Esophagus squamous epithelium (tissue), 5 donors: ENCODE results near the gene PANX2. TPM values are rescaled to one million over a fixed set of nuclear protein-coding genes. Genes with fewer than 3 reads are reported as not detected.

ENCODE experiments used
- DNase-seq: peaks from one replicate; lab custom pipeline; 2025; lab: John Stamatoyannopoulos, UW
- H3K27ac ChIP-seq, 4 donors: fragments of 200-600 bp; sonication (generic); one replicate each; pipeline ENCODE4 v1.5.1; 2016 to 2019; ENCODE audit warnings: mild to moderate bottlenecking in 1 of 4
- H3K27me3 ChIP-seq, 4 donors: fragments of 200-600 bp; sonication (generic); 1 replicate in 3 of 4; 2 replicates in 1 of 4; pipeline versions ENCODE4 v1.5.1 to v1.6.0; 2017 to 2021; ENCODE audit warnings: antibody characterized with exemption in 1 of 4
- H3K36me3 ChIP-seq, 3 donors: fragments of 200-600 bp; sonication (generic); one replicate each; pipeline ENCODE4 v1.5.1; 2016 to 2019
- H3K4me1 ChIP-seq, 3 donors: fragments of 200-600 bp; sonication (generic); one replicate each; pipeline ENCODE4 v1.5.1; 2017 to 2019
- H3K4me3 ChIP-seq, 4 donors: fragments of 200-600 bp; sonication (generic); 1 replicate in 3 of 4; 2 replicates in 1 of 4; pipeline ENCODE4 v1.5.1; 2016 to 2019; ENCODE audit warnings: mild to moderate bottlenecking in 2 of 4, moderate library complexity in 1 of 4
- H3K9me3 ChIP-seq, 3 donors: fragments of 200-600 bp; sonication (generic); one replicate each; pipeline ENCODE4 v1.5.1; 2016 to 2019
- CTCF ChIP-seq, 6 experiments: fragments of 450-650 bp in 4 of 6; fragments of 200-600 bp in 2 of 6; sonication (generic) in 2 of 6; IDR thresholded peaks; one replicate each; pipeline ENCODE4 v1.5.1; 2016 to 2019; ENCODE audit warnings: antibody characterized with exemption in 6 of 6, mild to moderate bottlenecking in 4 of 6, moderate library complexity in 4 of 6
- POLR2A ChIP-seq, 4 donors: fragments of 450-650 bp; IDR thresholded peaks; one replicate each; pipeline ENCODE4 v1.6.1; 2017; ENCODE audit warnings: antibody characterized with exemption in 4 of 4, mild to moderate bottlenecking in 4 of 4, moderate library complexity in 3 of 4
- WGBS, 2 donors: methylation state at CpG; one replicate each; pipeline ENCODE4 v1.1.5; 2018; 5-methylcytosine and 5-hydroxymethylcytosine counted together
- intact Hi-C: fragments of 100-400 bp; cut with DNase I; formaldehyde crosslinking; loops from one replicate; pipeline ENCODE4 v1.15.0; 2022
- total RNA-seq, 4 donors: library from RNA; depleted of rRNA; stranded (reverse); fragments of >200 nt; gene quantifications; one replicate each; pipeline ENCODE4 v1.1.0, GENCODE V29; 2016
- donor health status: DM: yes; HTN: yes; CAD: no.

PANX2 gene
- total RNA-seq, 4 donors from 2014 or later, result 1.6 to 4.5 (median 3.4) TPM

GRCh38 chr22:50216055-50216683 lies 45.6 kb downstream of the PANX2 start:
- peaks cover 36 to 98% (median 57%) of the 10 kb centered on the region in 3 donors for H3K36me3 ChIP-seq
- no peak for DNase-seq
- H3K27ac ChIP-seq, result no peak overlapping the region
- H3K4me1 ChIP-seq, result peaks cover 0 to 11% (median 4%) of the 10 kb centered on the region in 3 donors
- intact Hi-C loops, result loop anchor here (10.0 kb wide), 1 partner anchor 291 kb away; no protein-coding TSS in a partner anchor
- H3K9me3 ChIP-seq, result no peaks in the 10 kb centered on the region
- no peaks in the 10 kb centered on the region for H3K27me3 ChIP-seq
- TF ChIP-seq POLR2A (IDR thresholded peaks at IDR 0.05) (no peak), CTCF (IDR thresholded peaks at IDR 0.05) (no peak)
- H3K4me3 ChIP-seq, result no peak overlapping the region
- 61 to 73% methylated on average over 2 to 3 of the region's 15 CpGs for WGBS, 2 donors

- intact Hi-C loops, result loop anchor here (10.0 kb wide), 1 partner anchor 292 kb away; no protein-coding TSS in a partner anchor
- TF ChIP-seq POLR2A (IDR thresholded peaks at IDR 0.05), result no peak
- TF ChIP-seq CTCF (IDR thresholded peaks at IDR 0.05), result no peak
- WGBS, 2 donors, result 89 to 96% methylated on average over 20 to 22 of the region's 57 CpGs
- Histone ChIP-seq H3K4me1 (peaks cover 0 to 11% (median 4%) of the 10 kb centered on the region in 3 donors), H3K9me3 (no peaks in the 10 kb centered on the region), H3K36me3 (peaks cover 41 to 98% (median 65%) of the 10 kb centered on the region in 3 donors), H3K27me3 (no peaks in the 10 kb centered on the region), H3K4me3 (no peak overlapping the region), H3K27ac (no peak overlapping the region)
- no peak for DNase-seq
Measured at GRCh38 chr22:50216684-50217520, 46.4 kb downstream of the PANX2 start.

GRCh38 chr22:50217543-50218152 lies 47.1 kb downstream of the PANX2 start:
- Histone ChIP-seq H3K27me3 (no peaks in the 10 kb centered on the region), H3K4me3 (no peak overlapping the region), H3K27ac (no peak overlapping the region), H3K4me1 (peaks cover 0 to 11% (median 4%) of the 10 kb centered on the region in 3 donors), H3K36me3 (peaks cover 49 to 98% (median 67%) of the 10 kb centered on the region in 3 donors), H3K9me3 (no peaks in the 10 kb centered on the region)
- intact Hi-C loops, result loop anchor here (10.0 kb wide), 1 partner anchor 293 kb away; no protein-coding TSS in a partner anchor
- TF ChIP-seq CTCF (IDR thresholded peaks at IDR 0.05) (no peak), POLR2A (IDR thresholded peaks at IDR 0.05) (no peak)
- WGBS, 2 donors, result 80 to 94% methylated on average over 2 to 3 of the region's 21 CpGs
- DNase-seq, result no peak

- TF ChIP-seq POLR2A (IDR thresholded peaks at IDR 0.05) (no peak), CTCF (IDR thresholded peaks at IDR 0.05) (no peak)
- Histone ChIP-seq H3K9me3 (no peaks in the 10 kb centered on the region), H3K36me3 (peaks cover 55 to 98% (median 66%) of the 10 kb centered on the region in 3 donors), H3K4me1 (peaks cover 0 to 11% (median 4%) of the 10 kb centered on the region in 3 donors), H3K27me3 (no peaks in the 10 kb centered on the region), H3K27ac (no peak overlapping the region), H3K4me3 (no peak overlapping the region)
- DNase-seq, result no peak
- WGBS, 2 donors, result 67 to 71% methylated on average over 1 to 14 of the region's 43 CpGs
- intact Hi-C loops, result loop anchor here (10.0 kb wide), 1 partner anchor 294 kb away; no protein-coding TSS in a partner anchor
Measured at GRCh38 chr22:50218153-50218995, 47.8 kb downstream of the PANX2 start.
